DND-41 (cell line): ENCODE data around the gene DAW1.

Source experiments
- ATAC-seq: fragments of 200-7000 bp; cut with Tn5 transposase; 3 replicates; pipeline ENCODE4 v1.9.1; 2021; ENCODE audit warnings: low read depth; ENCODE audit not compliant: insufficient read depth
- DNase-seq: peaks from one replicate; pipeline ENCODE4 v3.0.0-alpha.2; 2020
- H2AFZ ChIP-seq: 2 replicates; pipeline ENCODE4 v1.6.0; 2012; ENCODE audit warnings: low read depth, low read length
- H3K27ac ChIP-seq: 2 replicates; pipeline ENCODE4 v1.5.1; 2012; ENCODE audit warnings: low read length, inconsistent platforms
- H3K27me3 ChIP-seq: fragments of 200-600 bp; sonication (generic); 2 replicates; pipeline ENCODE4 v1.6.0; 2012; ENCODE audit warnings: low read length, mild to moderate bottlenecking, inconsistent platforms; ENCODE audit not compliant: insufficient read depth, poor library complexity
- H3K36me3 ChIP-seq: 2 replicates; pipeline ENCODE4 v1.5.1; 2012; ENCODE audit warnings: low read length, inconsistent platforms; ENCODE audit not compliant: insufficient read depth
- H3K4me1 ChIP-seq: 2 replicates; pipeline ENCODE4 v1.5.1; 2012; ENCODE audit warnings: mild to moderate bottlenecking, low read length; ENCODE audit not compliant: insufficient read depth
- H3K4me2 ChIP-seq: 2 replicates; pipeline ENCODE4 v1.6.0; 2012; ENCODE audit warnings: mild to moderate bottlenecking, moderate library complexity, low read length, inconsistent platforms; ENCODE audit not compliant: insufficient read depth
- H3K4me3 ChIP-seq, 2 experiments: fragments of 200-600 bp in 1 of 2; shearing (Covaris generic) in 1 of 2; 2 replicates each; pipeline ENCODE4 v1.5.1; 2012 to 2016; ENCODE audit warnings: inconsistent platforms in 2 of 2, low read length in 2 of 2, mild to moderate bottlenecking in 2 of 2, low read depth in 1 of 2, moderate library complexity in 1 of 2
- H3K79me2 ChIP-seq: 2 replicates; pipeline ENCODE4 v1.6.0; 2012; ENCODE audit warnings: low read length, inconsistent platforms; ENCODE audit not compliant: insufficient read depth
- H3K9ac ChIP-seq: 2 replicates; pipeline ENCODE4 v1.6.0; 2012; ENCODE audit warnings: low read depth, mild to moderate bottlenecking, inconsistent platforms, low read length, moderate library complexity
- H3K9me3 ChIP-seq: 2 replicates; pipeline ENCODE4 v1.5.1; 2012; ENCODE audit warnings: low read length, moderate library complexity, mild to moderate bottlenecking, inconsistent platforms; ENCODE audit not compliant: insufficient read depth, severe bottlenecking
- H4K20me1 ChIP-seq: 2 replicates; pipeline ENCODE4 v1.6.0; 2012; ENCODE audit warnings: low read length; ENCODE audit not compliant: insufficient read depth
- EZH2 ChIP-seq: IDR thresholded peaks from 3 replicates; pipeline ENCODE4 v1.6.1; 2012; ENCODE audit warnings: borderline replicate concordance, low read depth, mild to moderate bottlenecking, moderate library complexity, low read length, inconsistent platforms; ENCODE audit not compliant: severe bottlenecking
- TF ChIP-seq, protein P1 (sequence below): IDR thresholded peaks from 2 replicates; pipeline ENCODE4 v1.5.1; 2012; ENCODE audit warnings: borderline replicate concordance, low read length, moderate library complexity, mild to moderate bottlenecking; ENCODE audit not compliant: poor library complexity, severe bottlenecking; ENCODE audit errors: extremely low read depth

DAW1 gene

GRCh38 chr2:227891673-227892072 lies 20.2 kb downstream of the DAW1 start:
- no peak overlapping the region for H3K9ac ChIP-seq
- H2AFZ ChIP-seq: no peak overlapping the region
- no peaks in the 10 kb centered on the region for H3K4me1 ChIP-seq
- no peaks in the 10 kb centered on the region for H4K20me1 ChIP-seq
- DNase-seq (no peak), ATAC-seq (no peak)
- no peaks in the 10 kb centered on the region for H3K9me3 ChIP-seq
- no peaks in the 10 kb centered on the region for H3K27me3 ChIP-seq
- H3K36me3 ChIP-seq: no peaks in the 10 kb centered on the region
- H3K27ac ChIP-seq: no peak overlapping the region
- no peak overlapping the region for H3K4me3 ChIP-seq
- TF ChIP-seq, protein P1, sequence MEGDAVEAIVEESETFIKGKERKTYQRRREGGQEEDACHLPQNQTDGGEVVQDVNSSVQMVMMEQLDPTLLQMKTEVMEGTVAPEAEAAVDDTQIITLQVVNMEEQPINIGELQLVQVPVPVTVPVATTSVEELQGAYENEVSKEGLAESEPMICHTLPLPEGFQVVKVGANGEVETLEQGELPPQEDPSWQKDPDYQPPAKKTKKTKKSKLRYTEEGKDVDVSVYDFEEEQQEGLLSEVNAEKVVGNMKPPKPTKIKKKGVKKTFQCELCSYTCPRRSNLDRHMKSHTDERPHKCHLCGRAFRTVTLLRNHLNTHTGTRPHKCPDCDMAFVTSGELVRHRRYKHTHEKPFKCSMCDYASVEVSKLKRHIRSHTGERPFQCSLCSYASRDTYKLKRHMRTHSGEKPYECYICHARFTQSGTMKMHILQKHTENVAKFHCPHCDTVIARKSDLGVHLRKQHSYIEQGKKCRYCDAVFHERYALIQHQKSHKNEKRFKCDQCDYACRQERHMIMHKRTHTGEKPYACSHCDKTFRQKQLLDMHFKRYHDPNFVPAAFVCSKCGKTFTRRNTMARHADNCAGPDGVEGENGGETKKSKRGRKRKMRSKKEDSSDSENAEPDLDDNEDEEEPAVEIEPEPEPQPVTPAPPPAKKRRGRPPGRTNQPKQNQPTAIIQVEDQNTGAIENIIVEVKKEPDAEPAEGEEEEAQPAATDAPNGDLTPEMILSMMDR: no peak
- no peak for TF ChIP-seq EZH2
- no peak overlapping the region for H3K4me2 ChIP-seq
- H3K79me2 ChIP-seq: no peaks in the 10 kb centered on the region

- ATAC-seq: no peak
Observed at GRCh38 chr2:227903381-227903780, 31.9 kb downstream of the DAW1 start.

DNA sequence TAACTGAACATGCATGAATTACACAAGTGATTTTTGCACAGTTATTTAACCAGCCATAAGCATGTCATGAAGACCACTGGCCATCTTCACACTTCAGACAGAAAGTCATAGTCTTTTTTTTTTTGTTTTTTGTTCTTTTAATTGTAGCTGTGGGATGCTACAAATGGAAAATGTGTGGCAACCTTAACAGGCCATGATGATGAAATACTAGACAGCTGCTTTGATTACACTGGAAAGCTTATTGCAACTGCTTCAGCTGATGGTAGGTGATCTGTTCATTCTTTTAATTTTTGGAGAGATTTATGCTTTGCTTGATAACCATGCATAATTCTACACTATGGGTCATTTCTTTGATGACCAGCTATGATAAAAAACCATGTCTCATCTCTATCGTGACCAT lies 35.6 kb downstream of the DAW1 start:
- H3K4me2 ChIP-seq: no peak overlapping the region
- no peak overlapping the region for H3K9ac ChIP-seq
- H3K4me1 ChIP-seq: no peaks in the 10 kb centered on the region
- no peak overlapping the region for H2AFZ ChIP-seq
- H3K9me3 ChIP-seq: no peaks in the 10 kb centered on the region
- no peaks in the 10 kb centered on the region for H3K36me3 ChIP-seq
- H3K79me2 ChIP-seq: no peaks in the 10 kb centered on the region
- no peaks in the 10 kb centered on the region for H3K27me3 ChIP-seq
- DNase-seq (no peak), ATAC-seq (no peak)
- no peak overlapping the region for H3K4me3 ChIP-seq
- H3K27ac ChIP-seq: no peak overlapping the region
- TF ChIP-seq EZH2: no peak
- TF ChIP-seq, protein P1: no peak
- no peaks in the 10 kb centered on the region for H4K20me1 ChIP-seq

More at GRCh38 chr2:227903381-227903780, 31.9 kb downstream of the DAW1 start:
- no peaks in the 10 kb centered on the region for H3K79me2 ChIP-seq
- H3K4me1 ChIP-seq: no peaks in the 10 kb centered on the region
- no peak overlapping the region for H2AFZ ChIP-seq
- no peaks in the 10 kb centered on the region for H3K36me3 ChIP-seq
- no peak overlapping the region for H3K9ac ChIP-seq
- H3K27me3 ChIP-seq: no peaks in the 10 kb centered on the region
- H3K9me3 ChIP-seq: no peaks in the 10 kb centered on the region
- DNase-seq: no peak
- H3K4me3 ChIP-seq: no peak overlapping the region
- TF ChIP-seq, protein P1: no peak
- no peak for TF ChIP-seq EZH2
- H4K20me1 ChIP-seq: no peaks in the 10 kb centered on the region
- H3K4me2 ChIP-seq: no peak overlapping the region
- H3K27ac ChIP-seq: no peak overlapping the region
